NCI-H2029 treated with DMSO at 0.1 percent for 48 hours (cell line): Measurements from ENCODE around the gene CUEDC1.

Source experiments
- DNase-seq: peaks from one replicate; lab custom pipeline; 2025; lab: John Stamatoyannopoulos, UW

The CUEDC1 gene

GRCh38 chr17:57832314-57833178, 122.7 kb downstream of the CUEDC1 start:
- no peak for DNase-seq

- no peak for DNase-seq
These were observed 124.3 kb downstream of the CUEDC1 start for GRCh38 chr17:57830880-57831279.

- no peak for DNase-seq
These were observed 131.5 kb downstream of the CUEDC1 start for GRCh38 chr17:57823469-57824401.

GRCh38 chr17:57819867-57820266, 135.3 kb downstream of the CUEDC1 start:
- no peak for DNase-seq

GRCh38 chr17:57819285-57819684, 135.9 kb downstream of the CUEDC1 start:
- no peak for DNase-seq

GRCh38 chr17:57818066-57818465, 137.1 kb downstream of the CUEDC1 start:
- DNase-seq, result no peak

- no peak for DNase-seq
These were observed 137.9 kb downstream of the CUEDC1 start for GRCh38 chr17:57817299-57817698.

- DNase-seq, result no peak
These were observed 140.8 kb downstream of the CUEDC1 start for GRCh38 chr17:57814421-57814820.

GRCh38 chr17:57811638-57812280, 143.5 kb downstream of the CUEDC1 start:
- DNase-seq, result no peak
